Panc1 (cell line): ENCODE results near the gene PACSIN1. TPM values are rescaled to one million over a fixed set of nuclear protein-coding genes. Genes with fewer than 3 reads are reported as not detected.

ENCODE experiments used
- ATAC-seq: fragments of 200-7000 bp; cut with Tn5 transposase; 2 replicates; pipeline ENCODE4 v1.9.1; 2020; ENCODE audit warnings: mild to moderate bottlenecking, moderate library complexity
- BruUV-seq: library from RNA; stranded (reverse); fragments of 400-500 nt; replicated peaks from 2 replicates; lab custom pipeline; 2021; lab: Mats Ljungman, UMichigan
- CTCF ChIA-PET: fragments of 300-600 bp; sonication (Branson Sonifier 250); formaldehyde crosslinking; loops from one replicate; lab custom pipeline; 2022; ENCODE audit warnings: antibody characterized with exemption; lab: Charles Lee
- POLR2A ChIA-PET: fragments of 300-600 bp; sonication (Branson Sonifier 250); formaldehyde crosslinking; loops from one replicate; lab custom pipeline; 2022; ENCODE audit warnings: antibody characterized with exemption; lab: Charles Lee
- DNase-seq: peaks from one replicate; pipeline ENCODE4 v3.0.0-alpha.2; 2010; ENCODE audit warnings: low read depth, low spot score
- H3K27ac ChIP-seq: 2 replicates; pipeline ENCODE4 v1.5.1; 2011; ENCODE audit warnings: mild to moderate bottlenecking, low read length, inconsistent platforms
- H3K27me3 ChIP-seq: fragments of 200-500 bp; sonication (Bioruptor generic); 2 replicates; pipeline ENCODE4 v1.6.0; 2014; ENCODE audit warnings: low read length, inconsistent platforms; ENCODE audit not compliant: control insufficient read depth, insufficient read depth
- H3K36me3 ChIP-seq: fragments of 200-500 bp; sonication (Bioruptor generic); 2 replicates; pipeline ENCODE4 v1.5.1; 2014; ENCODE audit warnings: inconsistent platforms, mild to moderate bottlenecking, low read length, moderate library complexity; ENCODE audit not compliant: control insufficient read depth, insufficient read depth
- H3K4me1 ChIP-seq: 2 replicates; pipeline ENCODE4 v1.5.1; 2011; ENCODE audit warnings: inconsistent platforms, mild to moderate bottlenecking, low read length, moderate library complexity; ENCODE audit not compliant: control insufficient read depth, insufficient read depth
- H3K4me3 ChIP-seq, 2 experiments: 2 replicates each; pipeline ENCODE4 v1.5.1; 2011 to 2012; ENCODE audit warnings: low read depth in 2 of 2, low read length in 2 of 2, mild to moderate bottlenecking in 2 of 2, inconsistent platforms in 1 of 2, moderate library complexity in 1 of 2
- H3K9me3 ChIP-seq: fragments of 200-500 bp; sonication (Bioruptor generic); 2 replicates; pipeline ENCODE4 v1.5.1; 2014; ENCODE audit warnings: low read depth, mild to moderate bottlenecking, inconsistent platforms, low read length, moderate library complexity; ENCODE audit not compliant: control insufficient read depth, insufficient read depth
- POLR2AphosphoS5 ChIP-seq: IDR thresholded peaks from 2 replicates; pipeline ENCODE4 v1.6.1; 2012; ENCODE audit warnings: mild to moderate bottlenecking, low read depth, low read length, moderate library complexity
- REST ChIP-seq, 2 experiments: IDR thresholded peaks; 2 replicates each; pipeline ENCODE4 v1.6.1; 2011 to 2012; ENCODE audit warnings: low read depth in 2 of 2, control low read depth in 1 of 2, low read length in 1 of 2, mild to moderate bottlenecking in 1 of 2, moderate library complexity in 1 of 2; ENCODE audit not compliant: insufficient read depth in 1 of 2
- SIN3A ChIP-seq: IDR thresholded peaks from 2 replicates; pipeline ENCODE4 v1.6.1; 2012; ENCODE audit warnings: low read depth, mild to moderate bottlenecking, low read length, moderate library complexity, borderline replicate concordance; ENCODE audit not compliant: insufficient read depth
- TCF7L2 ChIP-seq: IDR thresholded peaks from 2 replicates; pipeline ENCODE4 v1.6.1; 2011; ENCODE audit warnings: mild to moderate bottlenecking, low read depth, low read length, inconsistent platforms
- in situ Hi-C: cut with HindIII; loops from 2 replicates; pipeline ENCODE4 v1.10.0; 2016; ENCODE audit warnings: low sequenced_read_pairs, low pct_unique_long_range_greater_than_20kb
- intact Hi-C: fragments of 100-400 bp; cut with micrococcal nuclease; formaldehyde crosslinking; loops from one replicate; pipeline ENCODE4 v1.10.0; 2022; ENCODE audit not compliant: unreplicated experiment
- total RNA-seq: library from RNA; stranded (reverse); gene quantifications from one replicate; pipeline ENCODE4 v1.2.1, GENCODE V29; 2021; ENCODE audit not compliant: unreplicated experiment
- TF ChIP-seq, protein P1 (sequence below): fragments of 450-650 bp; IDR thresholded peaks from 2 replicates; pipeline ENCODE4 v1.5.1; 2017; ENCODE audit warnings: mild to moderate bottlenecking

Gene PACSIN1
- total RNA-seq, 1 experiment from 2014 or later = 0.18 TPM

DNA sequence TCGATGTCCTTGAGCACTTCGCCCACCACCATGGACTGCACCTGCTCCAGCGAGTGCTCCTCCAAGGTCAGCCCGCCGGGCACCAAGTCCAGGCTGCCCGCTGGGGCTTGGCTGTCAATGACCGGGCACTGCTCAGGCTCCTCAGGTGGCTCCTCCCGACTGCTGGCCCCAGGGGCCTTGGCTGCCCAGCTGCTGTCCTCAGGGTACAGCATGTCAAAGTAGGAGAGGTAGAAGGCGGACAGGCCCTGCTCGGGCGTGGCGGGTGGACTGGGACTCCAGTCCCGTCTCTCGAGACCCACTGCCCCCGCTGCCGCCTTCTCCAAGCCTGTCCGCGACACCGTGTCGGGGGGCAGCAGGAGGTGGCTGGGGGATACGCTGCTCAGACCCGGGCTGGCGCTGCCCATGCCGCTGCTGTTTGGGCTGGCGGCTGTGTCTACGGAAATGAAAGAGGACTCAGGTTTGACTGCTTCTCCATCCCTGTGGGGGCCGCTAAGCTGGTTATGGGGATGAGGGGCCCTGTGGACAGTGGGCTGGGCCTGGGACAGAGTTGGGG lies 78.3 kb downstream of the PACSIN1 start:
- BruUV-seq = no TSS peak
- intact Hi-C loops (no loop called here), in situ Hi-C loops (no loop called here)
- no peaks in the 10 kb centered on the region for H3K36me3 ChIP-seq
- DNase-seq (no peak), ATAC-seq (no peak)
- H3K9me3 ChIP-seq = no peaks in the 10 kb centered on the region
- ChIA-PET POLR2A (no interaction called here), CTCF (no interaction called here)
- peaks cover 4% of the 10 kb centered on the region for H3K4me1 ChIP-seq
- TF ChIP-seq, protein P1, sequence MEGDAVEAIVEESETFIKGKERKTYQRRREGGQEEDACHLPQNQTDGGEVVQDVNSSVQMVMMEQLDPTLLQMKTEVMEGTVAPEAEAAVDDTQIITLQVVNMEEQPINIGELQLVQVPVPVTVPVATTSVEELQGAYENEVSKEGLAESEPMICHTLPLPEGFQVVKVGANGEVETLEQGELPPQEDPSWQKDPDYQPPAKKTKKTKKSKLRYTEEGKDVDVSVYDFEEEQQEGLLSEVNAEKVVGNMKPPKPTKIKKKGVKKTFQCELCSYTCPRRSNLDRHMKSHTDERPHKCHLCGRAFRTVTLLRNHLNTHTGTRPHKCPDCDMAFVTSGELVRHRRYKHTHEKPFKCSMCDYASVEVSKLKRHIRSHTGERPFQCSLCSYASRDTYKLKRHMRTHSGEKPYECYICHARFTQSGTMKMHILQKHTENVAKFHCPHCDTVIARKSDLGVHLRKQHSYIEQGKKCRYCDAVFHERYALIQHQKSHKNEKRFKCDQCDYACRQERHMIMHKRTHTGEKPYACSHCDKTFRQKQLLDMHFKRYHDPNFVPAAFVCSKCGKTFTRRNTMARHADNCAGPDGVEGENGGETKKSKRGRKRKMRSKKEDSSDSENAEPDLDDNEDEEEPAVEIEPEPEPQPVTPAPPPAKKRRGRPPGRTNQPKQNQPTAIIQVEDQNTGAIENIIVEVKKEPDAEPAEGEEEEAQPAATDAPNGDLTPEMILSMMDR = no peak
- TF ChIP-seq SIN3A (no peak), TCF7L2 (no peak), POLR2AphosphoS5 (no peak), REST (IDR thresholded peaks at IDR 0.05; ENCODE audit: insufficient read depth in 1 of 2, low read depth in 2 of 2, low read length in 1 of 2) (no peak)
- no peak overlapping the region for H3K4me3 ChIP-seq
- H3K27me3 ChIP-seq = no peaks in the 10 kb centered on the region
- no peak overlapping the region for H3K27ac ChIP-seq

- in situ Hi-C loops = no loop called here
- Histone ChIP-seq H3K4me3 (no peak overlapping the region), H3K9me3 (no peaks in the 10 kb centered on the region), H3K27ac (no peak overlapping the region), H3K27me3 (no peaks in the 10 kb centered on the region), H3K36me3 (no peaks in the 10 kb centered on the region), H3K4me1 (peaks cover 4% of the 10 kb centered on the region)
- BruUV-seq = no TSS peak
- CTCF ChIA-PET = no interaction called here
- TF ChIP-seq TCF7L2 (no peak), REST (IDR thresholded peaks at IDR 0.05; ENCODE audit: insufficient read depth in 1 of 2, low read depth in 2 of 2, low read length in 1 of 2) (no peak)
- ATAC-seq = no peak
- POLR2A ChIA-PET = no interaction called here
- DNase-seq = no peak
- intact Hi-C loops = no loop called here
Observed at GRCh38 chr6:34544776-34545471, 79.0 kb downstream of the PACSIN1 start.
